ENCODE measurements around the gene GAB1.

The GAB1 gene

GRCh38 chr4:143336781-143337599, at the start of gene GAB1:
Gene GAB1 (plus strand): TSS chr4:143336876. CDS start chr4:143337189, 313 bp downstream.
- peak; percentile 33 for DNase-seq

- no peak for DNase-seq
Measured at GRCh38 chr4:143287572-143287923, 49.1 kb upstream of the GAB1 start.

- no peak for DNase-seq
Measured at GRCh38 chr4:143288171-143288570, 48.5 kb upstream of the GAB1 start.

- no peak for DNase-seq
Measured at GRCh38 chr4:143289370-143289769, 47.3 kb upstream of the GAB1 start.

GRCh38 chr4:143291314-143291713, 45.4 kb upstream of the GAB1 start:
- DNase-seq: no peak

- no peak for DNase-seq
Measured at GRCh38 chr4:143292858-143293257, 43.8 kb upstream of the GAB1 start.

GRCh38 chr4:143294310-143294709, 42.4 kb upstream of the GAB1 start:
- no peak for DNase-seq

- DNase-seq: no peak
Measured at GRCh38 chr4:143294710-143295275, 41.9 kb upstream of the GAB1 start.

GRCh38 chr4:143296397-143297067, 40.1 kb upstream of the GAB1 start:
- DNase-seq: no peak

- no peak for DNase-seq
Measured at GRCh38 chr4:143300860-143301259, 35.8 kb upstream of the GAB1 start.

- no peak for DNase-seq
Measured at GRCh38 chr4:143302536-143302935, 34.1 kb upstream of the GAB1 start.

GRCh38 chr4:143306788-143307187, 29.9 kb upstream of the GAB1 start:
- no peak for DNase-seq

- no peak for DNase-seq
Measured at GRCh38 chr4:143307531-143307930, 29.1 kb upstream of the GAB1 start.

GRCh38 chr4:143308377-143308776, 28.3 kb upstream of the GAB1 start:
- no peak for DNase-seq

GRCh38 chr4:143311924-143312323, 24.8 kb upstream of the GAB1 start:
- DNase-seq: no peak

- no peak for DNase-seq
Measured at GRCh38 chr4:143313521-143313920, 23.2 kb upstream of the GAB1 start.

- no peak for DNase-seq
Measured at GRCh38 chr4:143313996-143314395, 22.7 kb upstream of the GAB1 start.

GRCh38 chr4:143320113-143320512, 16.6 kb upstream of the GAB1 start:
- no peak for DNase-seq

- no peak for DNase-seq
Measured at GRCh38 chr4:143326735-143327134, 9.9 kb upstream of the GAB1 start.

GRCh38 chr4:143329985-143330384, 6.7 kb upstream of the GAB1 start:
- no peak for DNase-seq

GRCh38 chr4:143335979-143336780, 496 bp upstream of the GAB1 start:
- peak; percentile 46 for DNase-seq

GRCh38 chr4:143337600-143338287, 1.1 kb downstream of the GAB1 start:
- no peak for DNase-seq

- no peak for DNase-seq
Measured at GRCh38 chr4:143338313-143338712, 1.6 kb downstream of the GAB1 start.

Measured in T1000 (cell line).